Adrenal gland (tissue), 12 donors: Measurements from ENCODE around the gene SAMD4A. TPM values are rescaled to one million over a fixed set of nuclear protein-coding genes. Genes with fewer than 3 reads are reported as not detected.

ENCODE experiments used
- DNase-seq, 7 donors: peaks; one replicate each; pipeline ENCODE4 v3.0.0-alpha.2; 2019 to 2020
- H3K27ac ChIP-seq, 5 donors: fragments of 200-600 bp; sonication (generic) in 4 of 5; 1 replicate in 3 of 5; 2 replicates in 2 of 5; pipeline versions ENCODE4 v1.5.1 to v1.8.0; 2016 to 2020; ENCODE audit warnings: mild to moderate bottlenecking in 1 of 5
- H3K27me3 ChIP-seq: fragments of 200-600 bp; 2 replicates; pipeline ENCODE4 v1.8.0; 2021
- H3K36me3 ChIP-seq, 2 donors: fragments of 200-600 bp; replicated peaks in 1 of 2; 1 replicate in 1 of 2; 2 replicates in 1 of 2; pipeline versions ENCODE4 v1.5.1 to v1.8.0; 2018 to 2022
- H3K4me1 ChIP-seq, 2 donors: fragments of 200-600 bp; replicated peaks in 1 of 2; 1 replicate in 1 of 2; 2 replicates in 1 of 2; pipeline versions ENCODE4 v1.5.1 to v1.8.0; 2018 to 2021
- H3K4me3 ChIP-seq, 4 donors: fragments of 200-600 bp; sonication (generic) in 3 of 4; one replicate each; pipeline ENCODE4 v1.5.1; 2016 to 2018
- H3K9me3 ChIP-seq, 3 donors: fragments of 200-600 bp; sonication (generic) in 1 of 3; replicated peaks in 1 of 3; 1 replicate in 2 of 3; 2 replicates in 1 of 3; pipeline versions ENCODE4 v1.5.1 to v1.8.0; 2016 to 2021
- CTCF ChIP-seq, 6 experiments: fragments of 450-650 bp in 4 of 6; fragments of 200-600 bp in 2 of 6; sonication (generic) in 1 of 6; IDR thresholded peaks; 1 replicate in 5 of 6; 2 replicates in 1 of 6; pipeline versions ENCODE4 v1.5.1 to v1.8.0; 2016 to 2021; ENCODE audit warnings: antibody characterized with exemption in 6 of 6, mild to moderate bottlenecking in 2 of 6, moderate library complexity in 1 of 6
- POLR2A ChIP-seq, 2 donors: fragments of 450-650 bp; IDR thresholded peaks; one replicate each; pipeline ENCODE4 v1.6.1; 2017; ENCODE audit warnings: antibody characterized with exemption in 2 of 2, mild to moderate bottlenecking in 2 of 2, moderate library complexity in 1 of 2
- WGBS, 4 donors: extraction: QIAGEN DNeasy Blood & Tissue Kit in 2 of 4; methylation state at CpG; one replicate each; pipeline versions ENCODE4 v1.1.5 to v1.1.7; 2013 to 2017; 5-methylcytosine and 5-hydroxymethylcytosine counted together
- intact Hi-C, 2 donors: fragments of 100-400 bp; cut with DNase I; formaldehyde crosslinking; loops; one replicate each; pipeline versions ENCODE4 v1.14.1 to v1.15.0; 2022 to 2023
- polyA plus RNA-seq, 3 donors: library from polyadenylated mRNA; stranded (reverse); fragments of 200-250 nt in 2 of 3; fragments of 350-450 nt in 1 of 3; fragmentation: Illumina TruSeq in 1 of 3; extraction: RNeasy Lipid Tissue Mini Kit (QIAGEN cat#74804) in 1 of 3; gene quantifications; one replicate each; pipeline ENCODE4 v1.2.3, GENCODE V29; 2013 to 2014
- total RNA-seq, 9 donors: library from RNA; depleted of rRNA in 4 of 9; stranded (reverse); fragments of >200 nt in 4 of 9; fragments of 120-200 nt in 1 of 9; fragmentation: NEBNext Ultra II Directional in 1 of 9; extraction: Animal tissue kit (Norgen Biotek cat#: 25700) in 1 of 9; gene quantifications; one replicate each; pipeline versions ENCODE4 v1.1.0 to v1.2.4, GENCODE V29; 2013 to 2023
- donor health status: healthy with polysubstance abuse.
- donor health status: Bipolar disorder and iron deficiency.
- donor health status: DM: yes; HTN: yes; CAD: no.
- donor health status: DM: no; HTN: no; CAD: no.
- donor health status: DM: no; HTN: no; CAD: no.
- donor health status: DM: yes; HTN: yes; CAD: no.

SAMD4A gene
- total and polyA plus RNA-seq, 12 donors = 2.2 to 13.2 (median 8.3) TPM

GRCh38 chr14:54629635-54630360 lies 62.9 kb downstream of the SAMD4A start:
- TF ChIP-seq POLR2A (IDR thresholded peaks at IDR 0.05) = no peak
- no peak for TF ChIP-seq CTCF (IDR thresholded peaks at IDR 0.05)
- Histone ChIP-seq H3K9me3 (peaks cover 0 to 4% (median 0%) of the 10 kb centered on the region in 3 donors), H3K27ac (no peak overlapping the region), H3K4me1 (peaks cover 0 to 16% of the 10 kb centered on the region in 2 donors), H3K4me3 (no peak overlapping the region), H3K27me3 (no peaks in the 10 kb centered on the region), H3K36me3 (no peaks in the 10 kb centered on the region)
- DNase-seq = no peak
- intact Hi-C loops = loop anchor here in 1 of 2 donors (10.0 kb wide), 1 partner anchor 55 kb away; no protein-coding TSS in a partner anchor
- 50 to 79% (median 60%) methylated on average over 3 of the region's 3 CpGs for WGBS, 4 donors

GRCh38 chr14:54631016-54631415 lies 64.1 kb downstream of the SAMD4A start:
- Histone ChIP-seq H3K4me1 (peaks cover 0 to 16% of the 10 kb centered on the region in 2 donors), H3K36me3 (no peaks in the 10 kb centered on the region), H3K4me3 (no peak overlapping the region), H3K27me3 (no peaks in the 10 kb centered on the region), H3K9me3 (peaks cover 0 to 4% (median 0%) of the 10 kb centered on the region in 3 donors), H3K27ac (no peak overlapping the region)
- no peak for DNase-seq
- intact Hi-C loops = no loop called here
- WGBS, 4 donors = 27 to 46% (median 42%) methylated on average over 1 of the region's 1 CpG
- TF ChIP-seq POLR2A (IDR thresholded peaks at IDR 0.05) (no peak), CTCF (IDR thresholded peaks at IDR 0.05) (no peak)

DNA sequence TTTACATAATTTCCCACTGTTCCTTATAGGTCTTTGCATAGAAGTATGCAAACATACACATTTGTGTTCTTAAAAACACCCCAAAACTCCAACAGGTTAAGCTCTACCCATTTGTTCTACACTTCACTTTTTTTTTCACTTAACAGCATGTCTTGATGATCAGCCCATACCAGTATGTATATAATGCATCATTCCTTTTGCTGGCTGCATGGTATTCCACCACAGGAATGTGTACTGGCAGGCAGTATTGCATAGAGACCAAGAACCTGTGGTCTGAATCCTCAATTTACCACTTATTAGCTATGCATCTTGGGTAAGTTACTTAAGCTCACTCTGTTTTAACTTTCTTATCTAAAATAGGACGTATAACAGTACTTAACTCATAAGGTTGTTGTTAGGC lies 65.5 kb downstream of the SAMD4A start:
- Histone ChIP-seq H3K4me1 (peaks cover 0 to 12% of the 10 kb centered on the region in 2 donors), H3K9me3 (peaks cover 0 to 4% (median 0%) of the 10 kb centered on the region in 3 donors), H3K36me3 (no peaks in the 10 kb centered on the region), H3K27me3 (no peaks in the 10 kb centered on the region), H3K4me3 (no peak overlapping the region), H3K27ac (no peak overlapping the region)
- intact Hi-C loops = no loop called here
- 87 to 100% (median 93%) methylated on average over 1 of the region's 1 CpG for WGBS, 4 donors
- DNase-seq = no peak
- TF ChIP-seq POLR2A (IDR thresholded peaks at IDR 0.05) (no peak), CTCF (IDR thresholded peaks at IDR 0.05) (no peak)

DNA sequence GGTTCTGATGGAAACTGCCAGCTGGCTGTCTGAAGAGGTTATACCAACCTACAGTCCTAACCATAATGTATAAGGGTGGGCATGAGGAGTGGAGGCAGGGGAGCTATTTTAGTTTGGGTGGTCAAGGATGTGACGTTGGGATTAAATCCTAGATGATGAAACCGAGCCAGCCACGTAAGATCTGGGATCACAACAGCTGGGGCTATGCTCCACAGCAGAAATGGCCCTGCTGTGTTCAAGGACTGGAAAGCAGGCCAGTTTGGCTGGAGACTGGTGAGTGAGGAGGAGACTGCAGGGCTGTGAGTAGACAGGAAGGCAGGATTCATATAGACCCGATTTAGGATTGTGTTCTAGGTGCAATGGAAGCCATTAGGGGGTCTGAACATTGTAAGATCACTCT lies 66.1 kb downstream of the SAMD4A start:
- Histone ChIP-seq H3K4me1 (peaks cover 0 to 7% of the 10 kb centered on the region in 2 donors), H3K27ac (no peak overlapping the region), H3K27me3 (no peaks in the 10 kb centered on the region), H3K36me3 (no peaks in the 10 kb centered on the region), H3K9me3 (peaks cover 0 to 4% (median 0%) of the 10 kb centered on the region in 3 donors), H3K4me3 (no peak overlapping the region)
- WGBS, 4 donors = 67 to 82% (median 72%) methylated on average over 4 of the region's 4 CpGs
- TF ChIP-seq CTCF (IDR thresholded peaks at IDR 0.05) (no peak), POLR2A (IDR thresholded peaks at IDR 0.05) (no peak)
- intact Hi-C loops = no loop called here
- no peak for DNase-seq
